HEK293 (cell line): ENCODE measurements around the gene RECQL.

Experiments
- CTCF ChIA-PET: fragments of 350-600 bp; formaldehyde crosslinking; extraction: SDS; loops from one replicate; lab custom pipeline; 2021; ENCODE audit warnings: antibody characterized with exemption; lab: Yijun Ruan, JAX
- POLR2A ChIA-PET: fragments of 300-600 bp; formaldehyde crosslinking; extraction: SDS; loops from one replicate; lab custom pipeline; 2020; ENCODE audit warnings: antibody characterized with exemption, inconsistent platforms; lab: Yijun Ruan, JAX
- H3K27ac ChIP-seq: fragments of 200-500 bp; sonication (Bioruptor generic); 2 replicates; pipeline ENCODE4 v1.5.1; 2014; ENCODE audit warnings: low read depth, low read length, control low read depth, inconsistent platforms; ENCODE audit errors: extremely low read depth
- H3K36me3 ChIP-seq, 2 experiments: fragments of 200-500 bp in 1 of 2; sonication (Bioruptor generic) in 1 of 2; 1 replicate in 1 of 2; 2 replicates in 1 of 2; pipeline ENCODE4 v1.5.1; 2014 to 2017; ENCODE audit warnings: inconsistent platforms in 2 of 2, low read length in 2 of 2; ENCODE audit not compliant: control insufficient read depth in 2 of 2, insufficient read depth in 1 of 2
- H3K4me1 ChIP-seq: fragments of 200-500 bp; sonication (Bioruptor generic); 2 replicates; pipeline ENCODE4 v1.5.1; 2014; ENCODE audit warnings: mild to moderate bottlenecking, low read length, inconsistent platforms; ENCODE audit not compliant: control insufficient read depth, insufficient read depth
- H3K4me3 ChIP-seq: 2 replicates; pipeline ENCODE4 v1.5.1; 2011; ENCODE audit warnings: low read depth, mild to moderate bottlenecking, control low read depth, low read length, moderate library complexity
- H3K9me3 ChIP-seq: fragments of 200-500 bp; sonication (Bioruptor generic); 2 replicates; pipeline ENCODE4 v1.5.1; 2014; ENCODE audit warnings: low read depth, low read length, inconsistent platforms; ENCODE audit not compliant: control insufficient read depth, insufficient read depth
- KLF7 ChIP-seq: fragments of 450-650 bp; formaldehyde crosslinking; IDR thresholded peaks from 2 replicates; pipeline ENCODE4 v1.5.1; 2016; ENCODE audit warnings: missing biosample characterization, missing genetic modification characterization, borderline replicate concordance
- KLF9 ChIP-seq: fragments of 450-650 bp; formaldehyde crosslinking; IDR thresholded peaks from 2 replicates; pipeline ENCODE4 v1.5.1; 2016; ENCODE audit warnings: missing biosample characterization, missing genetic modification characterization, low read depth
- MEIS1 ChIP-seq: sonication (generic); formaldehyde crosslinking; IDR thresholded peaks from 2 replicates; pipeline ENCODE4 v1.8.1; 2022; ENCODE audit warnings: missing genetic modification reagents, mild to moderate bottlenecking, borderline replicate concordance
- SCRT1 ChIP-seq: fragments of 450-650 bp; formaldehyde crosslinking; IDR thresholded peaks from 2 replicates; pipeline ENCODE4 v1.5.1; 2016; ENCODE audit warnings: missing biosample characterization, missing genetic modification characterization, borderline replicate concordance
- YY1 ChIP-seq: fragments of 450-650 bp; formaldehyde crosslinking; IDR thresholded peaks from 2 replicates; pipeline ENCODE4 v1.5.1; 2018; ENCODE audit warnings: missing biosample characterization, missing genetic modification characterization
- ZNF121 ChIP-seq: fragments of 450-650 bp; formaldehyde crosslinking; IDR thresholded peaks from 2 replicates; pipeline ENCODE4 v1.5.1; 2016; ENCODE audit warnings: missing biosample characterization, missing genetic modification characterization
- ZNF19 ChIP-seq: fragments of 450-650 bp; formaldehyde crosslinking; IDR thresholded peaks from 2 replicates; pipeline ENCODE4; 2016; ENCODE audit warnings: missing biosample characterization, missing genetic modification characterization, low read depth
- ZNF211 ChIP-seq: fragments of 450-650 bp; formaldehyde crosslinking; IDR thresholded peaks from 2 replicates; pipeline ENCODE4 v1.5.1; 2016; ENCODE audit warnings: low read depth, missing biosample characterization, missing genetic modification characterization
- ZNF239 ChIP-seq: fragments of 450-650 bp; formaldehyde crosslinking; IDR thresholded peaks from 2 replicates; pipeline ENCODE4 v1.5.1; 2016; ENCODE audit warnings: missing biosample characterization, missing genetic modification characterization
- ZNF292 ChIP-seq: fragments of 450-650 bp; formaldehyde crosslinking; IDR thresholded peaks from 2 replicates; pipeline ENCODE4 v1.5.1; 2016; ENCODE audit warnings: low read depth, missing biosample characterization, missing genetic modification characterization, borderline replicate concordance
- ZNF335 ChIP-seq: fragments of 450-650 bp; formaldehyde crosslinking; conservative IDR thresholded peaks from 2 replicates; pipeline ENCODE4 v1.5.1; 2016; ENCODE audit warnings: missing biosample characterization, missing genetic modification characterization
- ZNF350 ChIP-seq: fragments of 450-650 bp; formaldehyde crosslinking; IDR thresholded peaks from 2 replicates; pipeline ENCODE4 v1.5.0; 2017; ENCODE audit warnings: missing biosample characterization, mild to moderate bottlenecking, missing genetic modification characterization
- ZNF416 ChIP-seq: fragments of 450-650 bp; formaldehyde crosslinking; IDR thresholded peaks from 2 replicates; pipeline ENCODE4 v1.5.1; 2016; ENCODE audit warnings: missing biosample characterization, missing genetic modification characterization
- ZNF423 ChIP-seq: fragments of 450-650 bp; formaldehyde crosslinking; IDR thresholded peaks from 2 replicates; pipeline ENCODE4 v1.5.1; 2016; ENCODE audit warnings: missing biosample characterization, missing genetic modification characterization
- ZNF426 ChIP-seq: fragments of 450-650 bp; formaldehyde crosslinking; IDR thresholded peaks from 2 replicates; pipeline ENCODE4 v1.5.1; 2017; ENCODE audit warnings: missing biosample characterization, missing genetic modification characterization, mild to moderate bottlenecking, inconsistent platforms, moderate library complexity
- ZNF560 ChIP-seq: fragments of 450-650 bp; formaldehyde crosslinking; IDR thresholded peaks from 2 replicates; pipeline ENCODE4 v1.5.1; 2017; ENCODE audit warnings: missing biosample characterization, missing genetic modification characterization, borderline replicate concordance
- ZNF610 ChIP-seq: fragments of 450-650 bp; formaldehyde crosslinking; IDR thresholded peaks from 2 replicates; pipeline ENCODE4 v1.5.1; 2016; ENCODE audit warnings: missing biosample characterization, missing genetic modification characterization, borderline replicate concordance
- ZNF621 ChIP-seq: fragments of 450-650 bp; formaldehyde crosslinking; IDR thresholded peaks from 2 replicates; pipeline ENCODE4 v1.5.1; 2017; ENCODE audit warnings: missing biosample characterization, missing genetic modification characterization
- ZNF658 ChIP-seq: fragments of 450-650 bp; formaldehyde crosslinking; IDR thresholded peaks from 2 replicates; pipeline ENCODE4; 2016; ENCODE audit warnings: missing biosample characterization, missing genetic modification characterization
- ZNF785 ChIP-seq: fragments of 450-650 bp; formaldehyde crosslinking; IDR thresholded peaks from 2 replicates; pipeline ENCODE4 v1.5.1; 2016; ENCODE audit warnings: missing biosample characterization, missing genetic modification characterization
- ZSCAN16 ChIP-seq: fragments of 450-650 bp; formaldehyde crosslinking; IDR thresholded peaks from 2 replicates; pipeline ENCODE4 v1.5.1; 2016; ENCODE audit warnings: missing biosample characterization, missing genetic modification characterization
- TF ChIP-seq, protein P1 (sequence below): fragments of 450-650 bp; formaldehyde crosslinking; IDR thresholded peaks from 2 replicates; pipeline ENCODE4 v1.5.1; 2017; ENCODE audit warnings: missing biosample characterization, missing genetic modification characterization
- TF ChIP-seq, protein P2 (sequence below): fragments of 450-650 bp; formaldehyde crosslinking; IDR thresholded peaks from 2 replicates; pipeline ENCODE4; 2016; ENCODE audit warnings: missing biosample characterization, missing genetic modification characterization
- TF ChIP-seq, protein P3 (sequence below): fragments of 450-650 bp; formaldehyde crosslinking; IDR thresholded peaks from 2 replicates; pipeline ENCODE4 v1.5.1; 2016; ENCODE audit warnings: missing biosample characterization, missing genetic modification characterization
- TF ChIP-seq, protein P4 (sequence below): fragments of 450-650 bp; IDR thresholded peaks from 2 replicates; pipeline ENCODE4 v1.5.1; 2018; ENCODE audit warnings: missing biosample characterization, missing genetic modification characterization
- TF ChIP-seq, protein P5 (sequence below): fragments of 450-650 bp; formaldehyde crosslinking; IDR thresholded peaks from 2 replicates; pipeline ENCODE4 v1.5.1; 2016; ENCODE audit warnings: missing biosample characterization, missing genetic modification characterization

RECQL gene

DNA sequence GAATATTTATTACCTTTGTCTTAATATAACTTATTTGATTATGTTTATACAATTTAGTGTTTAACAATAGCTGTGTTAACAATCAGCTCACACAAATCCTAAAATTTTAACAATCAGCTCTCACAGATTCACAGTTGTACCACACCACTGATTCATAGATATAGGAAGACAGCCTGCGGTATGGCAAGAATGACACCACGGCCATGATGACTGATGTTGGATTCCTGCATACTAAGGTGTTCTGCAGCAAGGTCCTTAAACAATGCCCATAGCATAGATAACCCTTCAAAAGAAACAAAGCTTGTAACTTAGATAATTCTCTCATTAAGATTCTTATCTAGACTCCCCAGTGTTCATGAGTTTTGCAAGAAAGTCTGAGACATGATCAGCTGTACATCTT lies 67.9 kb downstream of the RECQL start:
- Histone ChIP-seq H3K36me3 (no peaks in the 10 kb centered on the region), H3K27ac (no peak overlapping the region), H3K4me3 (no peak overlapping the region), H3K9me3 (no peaks in the 10 kb centered on the region), H3K4me1 (no peaks in the 10 kb centered on the region)
- TF ChIP-seq ZNF121 (no peak), ZNF211 (tag by site-specific recombination) (no peak)
- TF ChIP-seq, protein P1, sequence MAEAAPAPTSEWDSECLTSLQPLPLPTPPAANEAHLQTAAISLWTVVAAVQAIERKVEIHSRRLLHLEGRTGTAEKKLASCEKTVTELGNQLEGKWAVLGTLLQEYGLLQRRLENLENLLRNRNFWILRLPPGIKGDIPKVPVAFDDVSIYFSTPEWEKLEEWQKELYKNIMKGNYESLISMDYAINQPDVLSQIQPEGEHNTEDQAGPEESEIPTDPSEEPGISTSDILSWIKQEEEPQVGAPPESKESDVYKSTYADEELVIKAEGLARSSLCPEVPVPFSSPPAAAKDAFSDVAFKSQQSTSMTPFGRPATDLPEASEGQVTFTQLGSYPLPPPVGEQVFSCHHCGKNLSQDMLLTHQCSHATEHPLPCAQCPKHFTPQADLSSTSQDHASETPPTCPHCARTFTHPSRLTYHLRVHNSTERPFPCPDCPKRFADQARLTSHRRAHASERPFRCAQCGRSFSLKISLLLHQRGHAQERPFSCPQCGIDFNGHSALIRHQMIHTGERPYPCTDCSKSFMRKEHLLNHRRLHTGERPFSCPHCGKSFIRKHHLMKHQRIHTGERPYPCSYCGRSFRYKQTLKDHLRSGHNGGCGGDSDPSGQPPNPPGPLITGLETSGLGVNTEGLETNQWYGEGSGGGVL (tag by site-specific recombination), result no peak
- POLR2A ChIA-PET, result no interaction called here
- CTCF ChIA-PET, result no interaction called here

DNA sequence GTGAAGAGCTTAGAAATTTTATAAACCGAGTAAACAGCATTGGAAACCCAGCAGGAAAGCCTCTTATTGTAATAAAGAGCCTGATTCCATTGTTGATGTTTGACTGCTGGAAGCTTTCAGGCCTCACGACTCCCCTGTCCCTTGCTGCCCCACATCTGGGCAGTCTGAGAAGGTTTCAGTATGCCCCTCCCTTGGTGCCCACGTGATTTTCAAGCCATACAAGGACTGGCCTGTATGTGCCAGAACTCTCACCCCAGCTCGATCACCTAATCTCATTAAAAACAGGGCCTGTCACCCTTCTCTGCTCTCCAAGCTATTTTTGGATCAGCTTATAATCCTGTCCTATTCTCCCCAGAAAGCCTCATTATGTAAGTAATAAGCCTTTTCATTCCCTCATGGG lies 71.4 kb downstream of the RECQL start:
- CTCF ChIA-PET, result interaction anchor here (0.6 kb wide), 2 partner anchors 268 to 797 kb away, joined by 3 to 6 read pairs; no protein-coding TSS in a partner anchor
- Histone ChIP-seq H3K9me3 (no peaks in the 10 kb centered on the region), H3K36me3 (no peaks in the 10 kb centered on the region), H3K27ac (no peak overlapping the region), H3K4me3 (no peak overlapping the region), H3K4me1 (no peaks in the 10 kb centered on the region)
- POLR2A ChIA-PET, result no interaction called here
- TF ChIP-seq ZNF610 (no peak), ZNF423 (no peak), ZNF560 (no peak), MEIS1 (CRISPR knock-in tag) (no peak), ZSCAN16 (tag by site-specific recombination) (no peak), ZNF621 (tag by site-specific recombination) (no peak), ZNF416 (tag by site-specific recombination) (no peak), ZNF426 (no peak), ZNF292 (tag by site-specific recombination) (no peak), SCRT1 (tag by site-specific recombination) (no peak), ZNF350 (no peak), ZNF335 (no peak), ZNF658 (tag by site-specific recombination) (no peak), KLF9 (tag by site-specific recombination) (no peak)
- TF ChIP-seq, protein P2, sequence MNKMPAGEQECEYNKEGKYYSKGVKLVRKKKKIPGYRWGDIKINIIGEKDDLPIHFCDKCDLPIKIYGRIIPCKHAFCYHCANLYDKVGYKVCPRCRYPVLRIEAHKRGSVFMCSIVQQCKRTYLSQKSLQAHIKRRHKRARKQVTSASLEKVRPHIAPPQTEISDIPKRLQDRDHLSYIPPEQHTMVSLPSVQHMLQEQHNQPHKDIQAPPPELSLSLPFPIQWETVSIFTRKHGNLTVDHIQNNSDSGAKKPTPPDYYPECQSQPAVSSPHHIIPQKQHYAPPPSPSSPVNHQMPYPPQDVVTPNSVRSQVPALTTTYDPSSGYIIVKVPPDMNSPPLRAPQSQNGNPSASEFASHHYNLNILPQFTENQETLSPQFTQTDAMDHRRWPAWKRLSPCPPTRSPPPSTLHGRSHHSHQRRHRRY (tag by site-specific recombination), result no peak
- TF ChIP-seq, protein P3, sequence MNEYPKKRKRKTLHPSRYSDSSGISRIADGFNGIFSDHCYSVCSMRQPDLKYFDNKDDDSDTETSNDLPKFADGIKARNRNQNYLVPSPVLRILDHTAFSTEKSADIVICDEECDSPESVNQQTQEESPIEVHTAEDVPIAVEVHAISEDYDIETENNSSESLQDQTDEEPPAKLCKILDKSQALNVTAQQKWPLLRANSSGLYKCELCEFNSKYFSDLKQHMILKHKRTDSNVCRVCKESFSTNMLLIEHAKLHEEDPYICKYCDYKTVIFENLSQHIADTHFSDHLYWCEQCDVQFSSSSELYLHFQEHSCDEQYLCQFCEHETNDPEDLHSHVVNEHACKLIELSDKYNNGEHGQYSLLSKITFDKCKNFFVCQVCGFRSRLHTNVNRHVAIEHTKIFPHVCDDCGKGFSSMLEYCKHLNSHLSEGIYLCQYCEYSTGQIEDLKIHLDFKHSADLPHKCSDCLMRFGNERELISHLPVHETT (tag by site-specific recombination), result no peak

DNA sequence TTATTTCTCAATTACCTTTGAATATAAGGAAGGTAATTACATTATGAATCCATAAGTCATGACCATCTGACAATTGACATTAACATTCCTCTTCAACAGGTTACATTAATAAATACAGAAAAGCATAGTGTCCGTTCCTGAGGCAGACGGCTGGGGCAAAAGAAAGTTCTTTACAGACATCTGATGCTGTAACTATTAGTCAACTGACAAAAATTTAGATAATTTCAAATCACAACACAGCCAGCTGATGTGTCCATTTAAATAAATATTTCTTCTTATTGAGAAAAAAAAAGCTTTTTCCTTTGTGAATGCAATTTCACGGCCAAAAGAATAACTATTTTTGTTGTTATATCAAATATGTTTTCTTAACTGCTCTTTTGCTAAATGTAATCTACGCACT lies 73.2 kb downstream of the RECQL start:
- POLR2A ChIA-PET, result no interaction called here
- Histone ChIP-seq H3K4me3 (no peak overlapping the region), H3K27ac (no peak overlapping the region), H3K9me3 (no peaks in the 10 kb centered on the region), H3K36me3 (no peaks in the 10 kb centered on the region), H3K4me1 (no peaks in the 10 kb centered on the region)
- CTCF ChIA-PET, result no interaction called here
- TF ChIP-seq, protein P4, sequence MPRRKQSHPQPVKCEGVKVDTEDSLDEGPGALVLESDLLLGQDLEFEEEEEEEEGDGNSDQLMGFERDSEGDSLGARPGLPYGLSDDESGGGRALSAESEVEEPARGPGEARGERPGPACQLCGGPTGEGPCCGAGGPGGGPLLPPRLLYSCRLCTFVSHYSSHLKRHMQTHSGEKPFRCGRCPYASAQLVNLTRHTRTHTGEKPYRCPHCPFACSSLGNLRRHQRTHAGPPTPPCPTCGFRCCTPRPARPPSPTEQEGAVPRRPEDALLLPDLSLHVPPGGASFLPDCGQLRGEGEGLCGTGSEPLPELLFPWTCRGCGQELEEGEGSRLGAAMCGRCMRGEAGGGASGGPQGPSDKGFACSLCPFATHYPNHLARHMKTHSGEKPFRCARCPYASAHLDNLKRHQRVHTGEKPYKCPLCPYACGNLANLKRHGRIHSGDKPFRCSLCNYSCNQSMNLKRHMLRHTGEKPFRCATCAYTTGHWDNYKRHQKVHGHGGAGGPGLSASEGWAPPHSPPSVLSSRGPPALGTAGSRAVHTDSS (tag by site-specific recombination), result no peak
- TF ChIP-seq ZNF239 (no peak), KLF7 (tag by site-specific recombination) (no peak), ZNF785 (tag by site-specific recombination) (no peak), YY1 (tag by site-specific recombination) (no peak), ZNF19 (tag by site-specific recombination) (no peak)
- TF ChIP-seq, protein P5, sequence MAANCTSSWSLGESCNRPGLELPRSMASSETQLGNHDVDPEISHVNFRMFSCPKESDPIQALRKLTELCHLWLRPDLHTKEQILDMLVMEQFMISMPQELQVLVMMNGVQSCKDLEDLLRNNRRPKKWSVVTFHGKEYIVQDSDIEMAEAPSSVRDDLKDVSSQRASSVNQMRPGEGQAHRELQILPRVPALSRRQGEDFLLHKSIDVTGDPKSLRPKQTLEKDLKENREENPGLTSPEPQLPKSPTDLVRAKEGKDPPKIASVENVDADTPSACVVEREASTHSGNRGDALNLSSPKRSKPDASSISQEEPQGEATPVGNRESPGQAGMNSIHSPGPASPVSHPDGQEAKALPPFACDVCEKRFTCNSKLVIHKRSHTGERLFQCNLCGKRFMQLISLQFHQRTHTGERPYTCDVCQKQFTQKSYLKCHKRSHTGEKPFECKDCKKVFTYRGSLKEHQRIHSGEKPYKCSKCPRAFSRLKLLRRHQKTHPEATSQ (tag by site-specific recombination), result no peak
